DMS 273 treated with DMSO at 0.1 percent for 48 hours (cell line): ENCODE results near the gene FGF3.

Experiments
- DNase-seq: peaks from one replicate; lab custom pipeline; 2025; lab: John Stamatoyannopoulos, UW

The FGF3 gene

GRCh38 chr11:69823641-69824265 lies 4.5 kb upstream of the FGF3 start:
- no peak for DNase-seq

- DNase-seq: no peak
These were observed 3.7 kb upstream of the FGF3 start for GRCh38 chr11:69822676-69823494.

- no peak for DNase-seq
These were observed 2.4 kb upstream of the FGF3 start for GRCh38 chr11:69821511-69822040.

- DNase-seq: no peak
These were observed 1.2 kb upstream of the FGF3 start for GRCh38 chr11:69820441-69820840.

GRCh38 chr11:69819541-69820070 lies 390 bp upstream of the FGF3 start:
- no peak for DNase-seq

- no peak for DNase-seq
These were observed 999 bp downstream of the FGF3 start for GRCh38 chr11:69818231-69818602.

- DNase-seq: no peak
These were observed 1.7 kb downstream of the FGF3 start for GRCh38 chr11:69817265-69818230.

- no peak for DNase-seq
These were observed 2.5 kb downstream of the FGF3 start for GRCh38 chr11:69816671-69817070.

- DNase-seq: no peak
These were observed 3.2 kb downstream of the FGF3 start for GRCh38 chr11:69815973-69816372.

- no peak for DNase-seq
These were observed 4.3 kb downstream of the FGF3 start for GRCh38 chr11:69814902-69815301.

GRCh38 chr11:69814411-69814810 lies 4.8 kb downstream of the FGF3 start:
- no peak for DNase-seq

GRCh38 chr11:69813839-69814238 lies 5.4 kb downstream of the FGF3 start:
- DNase-seq: no peak

- no peak for DNase-seq
These were observed 6.3 kb downstream of the FGF3 start for GRCh38 chr11:69812946-69813345.

- DNase-seq: no peak
These were observed 7.0 kb downstream of the FGF3 start for GRCh38 chr11:69812256-69812655.

- no peak for DNase-seq
These were observed 7.8 kb downstream of the FGF3 start for GRCh38 chr11:69811431-69811830.

- DNase-seq: no peak
These were observed 8.7 kb downstream of the FGF3 start for GRCh38 chr11:69810289-69811118.

GRCh38 chr11:69808667-69809086 lies 10.5 kb downstream of the FGF3 start:
- DNase-seq: no peak

- no peak for DNase-seq
These were observed 12.0 kb downstream of the FGF3 start for GRCh38 chr11:69807106-69807815.

GRCh38 chr11:69804769-69805508 lies 14.3 kb downstream of the FGF3 start:
- no peak for DNase-seq
